Stimulated activated CD4-positive, alpha-beta T cell treated with anti-CD3 and anti-CD28 coated beads, Interleukin-12 subunit alpha, Interleukin-12 subunit beta, amount 100 ng/mL, for 48 hours (primary cell): ENCODE data around the gene LACRT.
"Not testable (repeated sequence)": the region's sequence is repeated elsewhere in the genome, so short reads cannot be mapped to it uniquely, and the experiment has no call there.

ENCODE experiments used
- DNase-seq, 3 donors: peaks; one replicate each; pipeline ENCODE4 v3.0.0-alpha.2; 2020; ENCODE audit warnings: low read depth in 2 of 3, low spot score in 1 of 3

LACRT gene

GRCh38 chr12:54641089-54641488 is 6.4 kb upstream of the LACRT start:
- no peak for DNase-seq

DNA sequence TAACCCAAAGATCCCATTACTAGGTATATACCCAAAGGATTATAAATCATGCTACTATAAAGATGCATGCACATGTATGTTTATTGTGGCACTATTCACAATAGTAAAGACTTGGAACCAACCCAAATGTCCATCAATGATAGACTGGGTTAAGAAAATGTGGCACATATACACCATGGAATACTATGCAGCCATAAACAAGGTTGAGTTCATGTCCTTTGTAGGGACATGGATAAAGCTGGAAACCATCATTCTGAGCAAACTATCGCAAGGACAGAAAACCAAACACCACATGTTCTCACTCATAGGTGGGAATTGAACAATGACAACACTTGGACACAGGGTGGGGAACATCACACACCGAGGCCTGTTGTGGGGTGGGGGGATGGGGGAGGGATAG is 4.4 kb upstream of the LACRT start:
- DNase-seq: not testable (repeated sequence)

- DNase-seq: no peak
These were observed 2.5 kb downstream of the LACRT start for GRCh38 chr12:54631988-54632728.

GRCh38 chr12:54631551-54631950 is 3.1 kb downstream of the LACRT start:
- no peak for DNase-seq

DNA sequence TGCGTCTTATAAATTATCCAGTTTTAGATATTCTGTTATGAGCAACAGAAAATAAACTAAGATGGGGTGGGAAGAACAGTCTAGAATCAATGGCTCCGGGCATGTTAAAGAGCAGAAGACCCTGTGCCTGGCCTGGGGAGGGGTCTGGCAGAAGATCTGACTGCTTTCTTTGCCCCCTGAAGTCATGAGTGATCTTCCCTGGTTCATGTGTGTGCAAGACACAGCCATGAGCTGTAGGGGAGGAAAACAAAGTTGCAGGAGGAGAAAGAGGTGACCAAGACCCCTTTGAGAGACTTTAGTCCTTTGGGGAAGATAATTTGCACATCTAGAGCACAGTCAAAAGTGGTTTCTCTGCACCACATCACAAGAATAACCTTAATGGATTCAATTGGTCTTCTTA is 4.8 kb downstream of the LACRT start:
- DNase-seq: no peak

DNA sequence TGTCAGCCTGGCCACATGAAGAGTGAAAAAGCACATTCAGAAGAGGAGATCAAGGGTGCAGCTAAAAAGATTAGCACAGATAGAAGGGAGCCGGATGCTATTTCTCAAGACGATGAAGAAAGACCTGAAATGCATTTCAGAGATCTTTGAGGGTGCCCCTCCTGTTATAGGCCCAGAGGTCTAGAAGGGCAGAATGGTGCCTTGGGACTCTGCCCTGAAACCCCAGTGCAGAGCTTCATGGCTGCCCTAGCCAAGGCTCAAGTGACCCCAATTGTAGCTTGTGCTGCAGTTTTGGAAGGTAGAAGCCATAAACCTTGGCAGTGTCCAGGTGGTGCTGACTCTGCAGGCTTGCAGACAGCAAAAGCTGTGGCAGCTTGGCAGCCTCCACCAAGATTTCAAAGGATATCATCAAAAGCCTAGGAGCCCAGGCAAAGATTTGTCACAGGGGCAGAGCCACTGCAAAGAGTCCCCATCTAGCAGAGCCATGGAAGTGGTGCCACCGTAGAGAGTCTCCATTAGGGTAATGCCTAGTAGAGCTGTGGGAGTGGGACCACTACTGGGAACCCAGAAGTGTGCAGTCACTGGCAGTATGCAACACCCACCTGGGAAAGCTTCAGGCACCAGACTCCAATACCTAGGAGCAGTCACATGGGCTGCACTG is 6.4 kb downstream of the LACRT start:
- DNase-seq: no peak

DNA sequence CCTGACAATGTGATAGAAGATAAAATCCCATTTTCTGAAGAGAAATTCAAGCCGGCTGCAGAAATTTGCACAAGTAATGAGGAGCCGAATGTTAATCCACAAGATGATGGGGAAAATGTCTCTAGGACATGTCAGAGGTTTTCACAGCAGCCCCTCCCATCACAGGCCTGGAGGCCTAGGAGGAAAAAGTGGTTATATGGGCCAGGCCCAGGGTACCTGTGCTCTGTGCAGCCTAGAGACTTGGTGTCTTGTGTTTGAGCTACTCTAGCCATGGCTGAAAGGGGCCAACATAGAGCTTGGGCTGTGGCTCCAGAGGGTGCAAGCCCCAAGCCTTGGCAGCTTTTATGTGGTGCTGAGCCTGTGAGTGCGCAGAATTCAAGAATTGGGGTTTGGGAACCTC is 7.4 kb downstream of the LACRT start:
- no peak for DNase-seq

- no peak for DNase-seq
These were observed 9.1 kb downstream of the LACRT start for GRCh38 chr12:54625598-54625997.

GRCh38 chr12:54624315-54625279 is 10.1 kb downstream of the LACRT start:
- no peak for DNase-seq

- no peak for DNase-seq
These were observed 12.1 kb downstream of the LACRT start for GRCh38 chr12:54622463-54623183.

DNA sequence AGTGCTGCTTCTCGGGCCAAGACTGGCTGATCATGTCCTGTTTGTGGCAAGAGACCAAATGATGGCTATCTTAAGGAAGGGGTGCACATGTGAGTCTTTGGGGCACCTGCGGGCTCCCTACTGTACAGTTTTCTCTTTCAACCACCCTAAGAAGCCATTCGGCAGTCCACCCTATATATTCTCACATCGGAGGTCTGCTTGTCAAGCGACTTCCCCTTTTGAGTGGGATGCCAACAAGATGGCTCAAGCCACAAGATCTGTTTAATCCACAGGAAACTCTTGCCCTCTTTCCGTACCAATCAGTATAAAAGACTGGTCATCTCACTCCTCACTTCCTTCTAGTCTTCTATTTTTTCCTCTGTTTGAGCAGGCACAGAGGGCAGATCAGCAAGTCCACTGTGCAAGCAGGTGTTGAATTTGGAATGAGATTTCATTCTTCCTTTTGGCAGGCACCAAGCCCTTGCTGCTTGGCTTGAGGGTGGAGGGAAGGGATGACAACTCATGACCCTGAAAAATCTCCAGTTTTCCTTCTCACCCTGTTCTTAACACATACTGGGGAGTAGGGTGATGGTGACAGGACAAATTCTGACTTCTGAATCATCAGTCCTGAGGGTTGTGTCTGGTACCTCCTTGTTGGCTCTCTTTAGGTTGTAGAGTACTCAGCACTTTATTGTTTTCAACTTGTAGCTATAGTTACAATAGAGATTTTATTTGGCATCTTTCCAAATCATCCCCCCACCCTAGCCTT is 17.6 kb downstream of the LACRT start:
- DNase-seq: no peak

DNA sequence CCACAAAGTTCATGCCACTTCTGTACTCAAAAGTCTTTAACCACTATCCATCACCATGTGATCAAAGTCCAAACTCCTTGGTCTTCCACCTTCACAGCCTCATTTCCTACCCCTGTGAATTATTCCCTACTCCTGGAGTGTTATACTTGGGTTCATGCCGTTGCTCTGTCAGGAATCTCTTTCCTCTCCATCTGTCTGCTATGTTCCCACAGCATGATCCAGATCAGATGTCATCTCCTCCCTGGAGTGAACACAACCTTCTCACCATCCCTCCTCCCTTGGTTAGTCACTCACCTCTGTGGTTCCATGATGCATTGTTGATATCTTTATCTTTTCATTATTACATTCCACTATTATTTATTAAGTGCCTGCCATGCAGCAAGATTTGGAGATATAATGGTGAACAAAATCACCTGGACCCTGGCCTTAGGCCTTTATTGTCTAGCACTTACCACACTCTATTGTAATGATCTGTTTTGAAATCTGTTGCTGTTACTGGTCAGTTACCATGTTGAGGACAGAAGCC is 22.4 kb downstream of the LACRT start:
- DNase-seq: no peak

- DNase-seq: no peak
These were observed 23.0 kb downstream of the LACRT start for GRCh38 chr12:54611715-54612149.

GRCh38 chr12:54608769-54609168 is 25.9 kb downstream of the LACRT start:
- DNase-seq: no peak

DNA sequence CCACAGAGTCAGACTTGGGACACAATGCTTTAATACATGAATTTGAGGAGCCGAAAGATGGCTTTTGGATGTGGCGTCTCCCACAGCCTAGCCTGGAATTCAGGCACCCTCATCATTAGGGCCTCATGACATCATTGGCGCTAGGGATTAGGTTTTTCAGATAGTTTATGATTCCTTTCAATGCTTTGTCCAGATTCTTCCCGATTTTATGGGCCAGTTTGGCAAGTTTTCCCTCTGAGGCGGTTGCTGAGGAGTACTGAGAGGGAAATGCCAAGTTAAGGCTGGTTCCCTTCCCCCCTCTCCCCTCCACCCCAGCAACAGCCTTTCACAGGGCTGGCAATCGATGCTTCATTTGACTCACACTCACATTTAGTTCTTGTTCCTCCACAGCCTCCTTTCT is 26.5 kb downstream of the LACRT start:
- no peak for DNase-seq

DNA sequence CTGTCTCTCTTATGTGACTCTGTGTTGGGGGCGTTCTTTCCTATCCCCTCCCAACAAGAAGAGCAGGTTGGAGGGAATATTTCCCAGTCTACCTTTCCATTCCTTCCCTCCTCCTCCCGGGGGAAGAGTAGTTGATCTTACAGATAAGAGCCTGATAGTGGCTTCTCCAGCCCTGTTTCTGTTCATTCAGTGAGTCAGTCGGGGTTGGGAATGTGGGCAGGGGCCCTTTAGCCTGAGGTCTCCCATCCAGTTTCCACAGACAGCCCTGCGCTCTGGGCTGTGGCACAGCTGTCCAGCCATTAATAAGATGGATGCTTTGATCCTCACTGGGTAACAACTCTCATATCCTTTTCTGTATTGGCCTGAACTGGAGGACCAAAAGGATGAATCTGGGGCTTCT is 28.1 kb downstream of the LACRT start:
- no peak for DNase-seq

- DNase-seq: no peak
These were observed 29.3 kb downstream of the LACRT start for GRCh38 chr12:54605138-54605970.

- no peak for DNase-seq
These were observed 30.3 kb downstream of the LACRT start for GRCh38 chr12:54604436-54604835.

- no peak for DNase-seq
These were observed 30.8 kb downstream of the LACRT start for GRCh38 chr12:54603872-54604271.
